PC-9 (cell line): ENCODE measurements around the gene PRKAG2.

Source experiments
- EZH2 ChIP-seq: fragments of 200-600 bp; sonication (generic); IDR thresholded peaks from 2 replicates; pipeline ENCODE4 v1.8.0; 2017; ENCODE audit warnings: antibody characterized with exemption, low read depth
- TF ChIP-seq, protein P1 (sequence below): fragments of 200-600 bp; sonication (generic); conservative IDR thresholded peaks from 2 replicates; pipeline ENCODE4 v1.6.1; 2017; ENCODE audit warnings: mixed run types, antibody characterized with exemption, mild to moderate bottlenecking, moderate library complexity

DNA sequence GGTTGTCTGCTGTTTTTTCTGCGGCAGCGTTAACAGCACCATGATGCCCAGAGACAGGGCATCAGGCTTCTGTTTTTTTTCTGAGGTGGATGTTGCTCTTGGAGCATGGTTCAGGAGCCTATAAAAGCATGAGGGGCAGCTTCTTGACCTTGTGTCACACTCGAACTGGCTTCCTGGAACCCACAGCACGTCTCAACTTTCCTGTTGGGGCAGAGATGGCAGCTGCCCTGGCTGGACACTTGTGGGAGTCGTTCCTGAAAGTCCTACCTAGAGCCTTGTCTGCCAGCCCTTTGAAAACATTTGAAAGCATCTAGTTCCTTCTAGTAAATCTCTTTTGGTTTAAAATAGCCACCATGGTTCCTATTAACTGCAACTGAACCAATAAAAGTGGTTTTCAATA is 28.9 kb upstream of the PRKAG2 start:
- TF ChIP-seq, protein P1, sequence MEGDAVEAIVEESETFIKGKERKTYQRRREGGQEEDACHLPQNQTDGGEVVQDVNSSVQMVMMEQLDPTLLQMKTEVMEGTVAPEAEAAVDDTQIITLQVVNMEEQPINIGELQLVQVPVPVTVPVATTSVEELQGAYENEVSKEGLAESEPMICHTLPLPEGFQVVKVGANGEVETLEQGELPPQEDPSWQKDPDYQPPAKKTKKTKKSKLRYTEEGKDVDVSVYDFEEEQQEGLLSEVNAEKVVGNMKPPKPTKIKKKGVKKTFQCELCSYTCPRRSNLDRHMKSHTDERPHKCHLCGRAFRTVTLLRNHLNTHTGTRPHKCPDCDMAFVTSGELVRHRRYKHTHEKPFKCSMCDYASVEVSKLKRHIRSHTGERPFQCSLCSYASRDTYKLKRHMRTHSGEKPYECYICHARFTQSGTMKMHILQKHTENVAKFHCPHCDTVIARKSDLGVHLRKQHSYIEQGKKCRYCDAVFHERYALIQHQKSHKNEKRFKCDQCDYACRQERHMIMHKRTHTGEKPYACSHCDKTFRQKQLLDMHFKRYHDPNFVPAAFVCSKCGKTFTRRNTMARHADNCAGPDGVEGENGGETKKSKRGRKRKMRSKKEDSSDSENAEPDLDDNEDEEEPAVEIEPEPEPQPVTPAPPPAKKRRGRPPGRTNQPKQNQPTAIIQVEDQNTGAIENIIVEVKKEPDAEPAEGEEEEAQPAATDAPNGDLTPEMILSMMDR = no peak
- no peak for TF ChIP-seq EZH2
